Amniotic stem cell (primary cell): ENCODE data around the gene YJEFN3.
A peak's percentile ranks its signal among the peaks of the same experiment; 100 is the strongest.

Experiments used
- DNase-seq: peaks from one replicate; lab custom pipeline; 2025; lab: John Stamatoyannopoulos, UW

Gene YJEFN3, protein sequence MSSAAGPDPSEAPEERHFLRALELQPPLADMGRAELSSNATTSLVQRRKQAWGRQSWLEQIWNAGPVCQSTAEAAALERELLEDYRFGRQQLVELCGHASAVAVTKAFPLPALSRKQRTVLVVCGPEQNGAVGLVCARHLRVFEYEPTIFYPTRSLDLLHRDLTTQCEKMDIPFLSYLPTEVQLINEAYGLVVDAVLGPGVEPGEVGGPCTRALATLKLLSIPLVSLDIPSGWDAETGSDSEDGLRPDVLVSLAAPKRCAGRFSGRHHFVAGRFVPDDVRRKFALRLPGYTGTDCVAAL

DNA sequence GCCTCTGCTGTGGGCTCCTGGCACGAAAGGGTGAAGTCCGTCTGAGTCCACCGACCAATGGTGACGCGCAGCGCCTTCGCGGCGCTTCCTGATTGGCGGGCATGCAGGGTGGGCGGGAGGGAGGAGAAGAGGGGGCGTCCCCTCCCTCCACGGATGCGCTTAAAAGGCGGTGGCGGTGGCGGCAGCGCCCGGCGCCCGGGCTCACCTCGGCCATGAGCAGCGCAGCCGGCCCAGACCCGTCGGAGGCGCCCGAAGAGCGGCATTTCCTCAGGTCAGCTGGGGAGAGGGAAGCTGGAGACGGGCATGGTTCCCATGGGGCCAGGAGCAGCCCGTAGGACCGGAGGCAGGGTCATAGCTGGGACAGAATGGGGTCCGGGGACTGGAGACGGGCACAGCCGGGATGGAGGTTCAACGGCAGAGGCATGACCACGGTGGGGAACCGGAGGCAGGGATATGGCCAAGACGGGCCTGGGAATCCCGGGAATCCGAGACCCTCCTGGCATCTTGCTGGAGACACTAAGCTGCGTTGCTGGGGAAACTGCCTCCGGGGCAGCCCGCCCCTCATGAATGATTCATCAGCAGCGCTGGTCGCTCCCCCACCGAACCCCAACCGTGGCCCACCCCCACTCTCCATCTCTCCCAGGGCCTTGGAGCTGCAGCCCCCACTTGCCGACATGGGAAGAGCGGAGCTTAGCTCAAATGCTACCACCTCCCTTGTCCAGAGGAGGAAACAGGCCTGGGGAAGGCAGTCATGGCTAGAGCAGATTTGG is at the start of gene YJEFN3:
TSS of gene YJEFN3 (plus strand) at position 191 of the 770 bp plus-strand sequence. CDS start at position 213, 22 bp downstream.
- no peak for DNase-seq

DNA sequence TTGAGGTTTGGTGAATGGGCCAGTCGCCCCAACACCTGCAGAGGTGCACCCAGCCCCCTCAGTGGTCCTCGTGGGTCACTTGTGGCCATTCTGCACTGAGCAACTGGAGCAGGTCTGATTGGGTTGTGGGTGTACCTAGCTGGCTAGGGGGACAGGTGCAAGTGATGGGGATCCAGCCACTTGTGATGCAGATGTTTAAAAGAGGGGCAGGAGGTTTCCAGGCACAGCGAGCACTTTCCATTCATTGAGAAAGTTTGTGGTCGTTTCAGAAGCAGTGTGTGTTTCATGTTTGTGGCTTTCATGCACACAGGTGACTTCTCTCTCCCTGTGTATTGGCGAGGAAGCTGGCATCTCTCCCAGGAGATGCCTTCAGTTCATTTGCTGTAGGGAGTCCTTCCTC is 48.0 kb upstream of the YJEFN3 start:
- DNase-seq, result no peak

DNA sequence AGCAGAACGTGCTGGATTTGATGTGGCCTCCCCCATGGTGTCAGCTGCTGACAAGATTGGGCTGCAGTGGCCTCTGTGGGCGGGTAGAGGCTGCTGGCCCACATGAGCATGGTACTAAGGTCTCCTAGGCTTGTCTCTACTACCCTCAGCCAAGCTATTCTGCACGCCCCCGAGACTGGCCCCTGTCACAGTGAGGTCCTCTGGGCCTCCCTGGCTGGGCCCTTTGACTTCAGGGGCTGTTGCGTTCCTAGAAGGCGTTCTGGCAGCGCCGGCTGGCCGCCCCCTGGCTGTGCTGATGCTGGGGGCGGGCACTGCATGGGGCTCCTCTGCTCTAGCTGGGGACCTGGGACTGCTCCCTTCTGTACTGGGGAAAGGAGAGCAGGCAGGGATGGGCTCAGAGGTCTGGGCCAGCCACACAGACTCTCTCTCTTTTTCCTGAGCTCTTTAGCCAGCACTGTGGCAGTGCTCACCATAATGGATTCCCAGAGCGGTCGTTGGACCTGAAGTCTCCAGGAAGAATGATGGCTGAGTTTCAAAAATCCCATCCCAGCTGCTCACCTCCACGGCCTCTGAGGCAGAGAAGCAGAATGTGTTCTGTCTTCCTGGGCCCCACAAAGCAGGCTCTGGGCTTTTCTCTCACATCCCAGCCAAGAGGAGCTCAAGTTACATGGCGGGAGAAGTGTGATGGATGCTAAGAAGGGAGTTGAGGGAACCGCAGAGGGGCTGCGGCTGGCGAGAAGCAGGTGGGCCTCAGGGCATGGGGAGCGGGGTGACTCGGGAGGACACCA is 45.7 kb upstream of the YJEFN3 start:
- no peak for DNase-seq

DNA sequence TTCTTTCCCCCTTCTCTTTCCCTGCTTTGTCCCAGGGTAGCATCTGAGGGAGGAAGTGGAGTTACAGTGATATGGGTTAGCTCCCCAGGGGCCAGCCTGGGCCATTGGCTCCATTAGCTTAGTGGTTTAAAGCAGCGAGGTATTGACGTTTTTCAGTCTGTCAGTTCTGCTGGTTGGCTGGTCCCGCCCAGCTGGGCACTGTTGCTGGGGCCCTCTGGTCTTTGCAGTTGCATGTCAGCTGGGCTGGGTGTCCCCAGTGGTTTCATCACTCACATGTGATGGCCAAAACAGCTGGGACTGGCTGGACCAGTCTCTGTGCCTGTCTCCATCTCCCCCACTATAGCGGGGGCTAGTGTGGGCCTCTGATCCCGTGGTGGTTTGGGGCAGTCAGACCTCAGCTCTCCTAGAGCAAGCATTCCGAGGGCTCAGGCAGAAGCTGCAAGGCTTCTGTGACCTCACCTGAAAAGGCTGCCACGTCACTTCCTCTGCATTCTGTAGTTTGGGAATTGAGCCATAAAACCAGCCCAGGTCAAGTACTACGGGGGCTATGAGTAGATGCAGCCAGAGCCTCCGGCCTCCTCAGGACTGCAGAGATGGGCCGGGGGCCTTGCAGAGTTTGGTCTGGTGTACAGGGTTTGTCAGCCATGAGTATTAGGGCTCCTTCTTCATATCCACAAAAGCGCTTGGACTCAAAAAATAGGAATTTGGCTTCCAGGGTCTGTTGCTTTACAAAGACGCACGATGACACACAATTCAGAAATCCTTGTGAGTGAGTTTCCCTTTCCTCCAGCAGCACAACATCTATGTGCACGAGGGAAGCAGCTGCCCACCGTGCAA is 43.3 kb upstream of the YJEFN3 start:
- DNase-seq, result no peak

DNA sequence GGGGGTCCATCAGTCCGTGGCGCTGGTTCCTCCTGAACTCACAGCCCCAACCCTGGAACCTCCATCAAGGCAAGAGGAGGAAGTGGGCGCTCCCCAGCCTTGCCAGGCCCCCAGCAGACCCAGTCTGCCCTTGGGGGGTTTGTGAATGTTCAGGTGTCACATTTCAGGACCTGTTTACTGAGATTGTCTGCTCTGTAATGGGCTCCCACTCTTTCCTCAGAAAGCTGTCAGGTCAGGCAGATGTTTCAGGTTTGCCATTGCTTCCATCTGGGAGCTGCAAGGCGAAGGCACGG is 42.8 kb upstream of the YJEFN3 start:
- DNase-seq, result no peak

DNA sequence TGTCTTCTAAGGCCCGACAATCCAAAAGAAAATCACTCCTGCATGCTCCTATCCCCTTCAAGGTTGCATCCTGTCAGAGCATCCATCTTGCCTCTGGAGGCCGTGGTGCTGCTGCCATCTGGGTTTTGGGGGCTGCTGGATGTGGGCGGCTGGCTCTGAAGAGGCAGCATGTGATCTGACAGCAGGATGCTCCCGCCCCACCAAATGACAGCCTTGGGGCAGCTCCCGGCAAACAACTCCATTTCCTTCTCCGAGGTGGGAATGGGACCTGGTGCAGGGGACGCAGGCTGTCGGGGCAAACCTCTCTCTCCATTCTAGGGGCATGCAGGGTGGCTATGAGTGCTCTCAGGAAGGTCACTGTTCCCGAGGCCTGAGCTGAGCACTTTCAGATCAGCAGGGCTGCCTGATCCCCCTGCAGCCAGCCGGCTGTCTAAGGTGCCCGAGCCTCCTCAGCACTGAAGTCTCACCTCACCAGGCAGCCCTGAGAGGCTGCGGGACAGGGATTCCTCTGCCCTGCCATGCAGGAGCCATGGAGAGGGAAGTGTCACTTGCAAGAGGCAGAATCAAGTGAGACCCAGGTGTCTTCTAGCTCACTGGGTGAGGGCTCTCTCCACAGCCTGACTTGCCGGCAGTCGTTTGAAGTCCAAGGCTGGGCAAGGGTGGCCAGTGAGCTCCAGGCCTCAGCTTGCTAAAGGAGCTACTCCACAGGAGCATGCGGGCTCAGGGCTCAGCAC is 42.2 kb upstream of the YJEFN3 start:
- DNase-seq, result no peak

DNA sequence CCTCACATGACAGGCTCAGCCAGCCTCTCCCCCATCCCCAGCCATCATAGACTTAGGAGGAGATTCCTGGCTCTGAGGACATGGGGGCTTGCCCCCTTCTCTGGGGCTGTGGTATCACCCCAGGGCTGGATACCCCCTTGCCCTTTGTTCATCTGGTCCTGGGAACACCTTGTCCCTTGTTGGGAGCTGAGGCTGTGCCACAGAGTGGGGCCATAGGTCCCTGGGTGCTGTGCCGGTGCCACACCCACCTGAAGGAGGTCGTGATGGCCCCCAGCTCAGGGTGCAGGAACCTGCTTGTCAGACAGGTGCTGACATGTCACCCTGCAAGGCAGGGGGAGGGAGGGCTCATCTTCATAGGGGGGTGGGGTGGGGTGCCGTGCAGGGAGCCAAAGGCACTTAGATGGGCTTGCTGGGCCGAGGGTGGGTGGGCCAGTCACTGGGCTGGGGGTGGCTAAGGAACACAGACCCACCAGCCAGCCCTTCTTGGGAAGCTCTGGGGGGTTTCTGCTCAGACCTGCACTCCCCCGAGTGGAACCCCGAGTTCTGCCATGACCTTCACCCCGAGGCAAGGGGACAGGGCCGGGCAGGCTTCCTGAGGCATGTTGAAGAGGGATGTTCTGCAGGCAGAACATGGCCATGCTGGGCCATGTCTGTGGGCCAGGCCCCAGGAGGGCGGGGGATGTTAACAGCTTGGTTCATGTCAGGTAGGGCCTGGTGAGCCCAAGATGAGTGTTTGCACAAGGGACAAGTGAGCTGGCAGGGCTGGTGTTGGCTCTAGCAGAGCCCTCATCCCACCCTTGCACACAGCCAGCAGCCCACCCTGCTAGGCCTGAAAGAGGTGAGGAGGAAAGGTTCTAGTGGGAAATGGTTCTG is 41.4 kb upstream of the YJEFN3 start:
- no peak for DNase-seq

DNA sequence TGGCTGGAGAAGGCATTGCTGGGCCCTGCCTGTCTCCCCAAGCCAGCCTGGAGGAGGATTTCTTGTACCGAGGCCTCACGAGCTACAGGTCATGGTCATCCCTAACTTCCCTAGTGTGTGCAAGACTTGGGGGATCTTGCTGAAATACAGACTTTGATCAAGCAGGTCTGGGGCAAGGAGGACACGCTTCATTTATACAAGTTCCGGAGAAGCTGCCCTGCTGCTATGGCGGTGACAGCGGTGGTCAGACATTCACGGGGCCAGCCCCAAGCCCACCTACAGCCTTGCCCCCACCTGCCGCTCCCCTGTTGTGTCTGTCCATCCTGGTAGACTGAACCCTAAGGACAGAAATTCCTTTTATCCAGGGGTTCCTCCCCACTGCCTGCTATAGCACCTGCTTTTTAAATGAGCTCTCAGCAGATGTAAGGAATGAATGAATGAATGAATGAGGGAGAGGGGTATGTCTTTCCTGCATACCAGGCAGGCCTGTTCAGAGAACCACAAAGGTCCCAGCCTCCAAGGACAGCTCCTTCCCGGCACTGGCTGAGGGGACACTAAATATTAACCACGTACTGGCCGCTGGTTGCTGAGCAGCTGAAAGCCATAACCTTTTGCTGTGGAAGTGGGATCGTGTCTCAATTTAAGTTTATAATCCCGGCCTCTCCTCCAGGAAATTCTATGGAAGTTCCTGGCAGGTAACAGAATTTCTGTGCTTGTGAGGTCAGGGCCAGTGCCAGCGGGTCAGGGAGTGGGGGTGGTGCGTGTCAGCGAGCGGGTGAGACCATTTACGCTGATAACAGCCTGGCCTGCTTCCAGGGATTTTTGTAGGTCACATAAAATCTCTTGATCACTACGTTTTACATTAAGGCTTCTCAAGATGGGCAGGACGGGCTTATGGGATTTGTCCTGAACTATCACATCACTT is 40.5 kb upstream of the YJEFN3 start:
- no peak for DNase-seq

DNA sequence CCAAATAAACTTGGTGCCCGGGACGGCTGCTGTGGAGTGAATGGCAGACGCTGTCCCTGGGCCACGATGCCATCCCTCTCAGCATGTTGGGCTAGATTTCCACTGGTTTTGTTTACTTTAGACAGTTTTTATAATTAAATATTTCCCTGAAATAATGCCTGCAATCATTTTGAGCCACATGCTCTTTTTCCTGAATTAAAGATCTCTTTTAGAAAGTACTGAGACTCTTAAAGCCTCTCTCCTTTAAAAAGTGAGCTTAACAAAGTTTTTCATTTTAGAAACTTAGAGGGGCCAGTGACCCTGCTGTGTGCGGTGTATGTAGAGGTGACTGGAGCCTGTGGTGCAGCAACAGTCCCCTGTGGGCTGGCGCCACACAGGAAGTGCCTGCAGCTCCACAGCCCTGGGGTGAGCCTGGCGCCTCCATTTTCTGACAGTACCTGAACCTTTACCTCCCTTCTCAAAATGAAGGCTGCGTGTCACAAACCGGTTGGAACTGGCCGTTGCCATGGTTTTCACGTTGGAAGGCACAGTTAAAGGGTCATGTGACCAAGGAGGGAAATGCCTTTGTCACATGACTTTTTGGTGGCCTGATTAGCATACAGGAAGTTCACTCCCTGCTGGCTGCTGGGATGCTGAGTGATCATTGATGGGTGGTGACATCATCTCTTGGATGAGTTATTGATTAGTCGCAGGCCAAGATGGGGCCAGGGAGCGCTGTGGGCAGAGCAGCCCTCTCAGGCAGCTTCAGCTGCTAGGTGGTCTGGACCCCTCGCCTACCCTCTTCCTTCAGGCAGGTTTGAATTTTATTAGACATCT is 39.6 kb upstream of the YJEFN3 start:
- peak; percentile 90 for DNase-seq

DNA sequence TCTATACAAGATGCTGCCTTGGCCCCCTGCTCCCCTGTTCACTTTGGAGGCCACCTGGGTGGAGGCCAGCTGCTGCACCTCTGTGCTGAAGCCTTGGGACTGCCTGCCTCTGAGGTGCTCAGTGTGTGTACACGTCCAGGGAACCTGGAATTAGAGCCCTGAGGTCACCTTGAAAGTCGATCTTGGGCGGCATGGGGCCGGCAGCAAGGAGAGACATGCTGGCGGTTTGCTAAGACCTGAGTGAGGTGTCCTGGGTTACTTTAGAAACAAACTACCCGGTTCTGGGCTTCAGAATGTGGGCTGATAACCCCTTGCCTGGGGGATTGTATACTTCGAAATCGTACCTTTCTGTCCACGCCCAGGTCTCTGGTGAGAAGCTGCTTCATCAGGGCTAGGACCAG is 38.9 kb upstream of the YJEFN3 start:
- DNase-seq, result no peak

DNA sequence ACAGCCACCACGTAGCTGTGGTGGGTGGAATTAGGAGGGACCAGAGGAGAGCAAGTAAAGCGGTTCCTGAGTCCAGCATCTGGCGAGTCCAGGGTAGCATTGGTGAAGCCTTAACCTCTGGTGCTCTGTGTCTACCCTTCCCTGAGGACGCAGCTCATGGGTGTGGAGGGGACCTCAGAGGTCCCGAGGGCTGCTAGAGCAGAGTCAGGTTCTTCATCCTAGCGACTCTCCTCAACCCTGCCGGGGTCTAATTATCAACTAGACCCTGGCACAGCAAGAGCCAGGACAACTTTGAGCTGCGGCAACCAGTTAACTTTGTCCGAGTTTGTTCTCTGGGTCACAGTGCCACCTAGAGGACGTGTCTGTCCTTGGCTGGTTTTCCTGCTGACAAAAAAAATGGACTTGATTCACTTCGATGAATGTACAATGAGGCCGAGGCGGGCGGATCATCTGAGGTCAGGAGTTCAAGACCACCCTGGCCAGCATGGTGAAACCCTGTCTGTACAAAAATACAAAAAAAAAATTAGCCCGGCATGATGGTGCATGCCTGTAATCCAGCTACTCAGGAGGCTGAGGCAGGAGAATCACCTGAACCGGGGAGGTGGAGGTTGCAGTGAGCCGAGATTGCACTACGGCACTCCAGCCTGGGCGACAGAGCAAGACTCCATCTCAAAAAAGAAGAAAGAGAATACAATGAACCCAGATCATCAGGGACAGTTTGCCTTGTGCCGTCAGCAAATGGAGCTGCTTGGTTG is 38.3 kb upstream of the YJEFN3 start:
- DNase-seq, result peak; percentile 54

DNA sequence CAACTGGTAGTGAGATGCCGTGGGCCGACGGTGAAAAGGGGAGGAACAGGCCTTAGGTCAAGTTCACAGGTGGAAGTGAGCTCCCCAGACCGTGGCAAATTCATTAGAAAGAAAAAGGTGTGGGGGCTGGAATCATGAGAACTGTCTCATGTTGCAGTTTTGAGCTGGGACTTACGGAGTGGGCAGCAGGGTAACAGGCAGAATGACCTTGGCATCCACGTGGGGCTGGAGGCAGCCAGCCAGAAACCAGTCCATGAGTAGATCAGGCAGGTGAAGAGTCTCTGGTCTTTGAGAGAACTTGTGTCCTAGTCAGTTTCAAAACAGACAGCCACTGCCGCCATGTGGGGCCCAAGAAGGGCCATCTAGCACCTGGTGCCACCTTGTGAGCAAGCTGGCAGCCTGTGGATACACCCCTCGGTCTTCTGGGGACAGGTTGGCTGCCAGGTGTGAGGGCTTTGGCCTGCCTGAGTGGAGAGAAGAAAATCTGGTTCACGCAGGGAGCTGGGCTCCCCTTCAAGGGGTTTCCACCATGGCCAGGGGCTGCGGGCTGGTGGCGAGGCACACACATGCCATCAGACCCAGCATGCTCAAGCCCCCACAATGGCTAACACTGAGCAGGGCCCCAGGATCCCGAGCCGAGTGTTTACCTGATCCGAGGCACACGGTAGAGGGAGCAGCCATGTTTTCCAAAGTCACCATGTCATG is 37.2 kb upstream of the YJEFN3 start:
- no peak for DNase-seq

DNA sequence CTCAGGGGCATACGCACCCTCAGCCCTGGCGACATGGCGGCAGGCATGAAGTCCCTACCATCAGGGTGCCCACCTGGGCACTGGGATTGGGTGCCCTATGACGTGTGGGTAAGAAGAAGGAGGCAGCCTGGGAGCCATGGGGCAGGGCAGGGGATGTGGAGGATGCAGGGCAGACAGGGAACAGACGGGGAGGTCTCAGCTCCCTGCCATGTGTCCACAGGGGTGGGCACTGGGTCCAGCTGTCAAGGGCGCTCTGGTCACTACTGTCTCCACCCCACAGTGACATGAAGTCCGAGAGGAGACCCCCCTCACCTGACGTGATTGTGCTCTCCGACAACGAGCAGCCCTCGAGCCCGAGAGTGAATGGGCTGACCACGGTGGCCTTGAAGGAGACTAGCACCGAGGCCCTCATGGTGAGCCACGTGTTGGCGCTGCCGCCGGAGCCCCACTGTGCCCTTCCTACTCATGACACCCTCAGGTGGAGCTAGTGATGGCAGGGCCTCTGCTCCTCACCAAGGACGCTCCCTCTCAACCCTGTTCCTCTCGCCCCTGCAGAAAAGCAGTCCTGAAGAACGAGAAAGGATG is 36.6 kb upstream of the YJEFN3 start:
- DNase-seq, result no peak

DNA sequence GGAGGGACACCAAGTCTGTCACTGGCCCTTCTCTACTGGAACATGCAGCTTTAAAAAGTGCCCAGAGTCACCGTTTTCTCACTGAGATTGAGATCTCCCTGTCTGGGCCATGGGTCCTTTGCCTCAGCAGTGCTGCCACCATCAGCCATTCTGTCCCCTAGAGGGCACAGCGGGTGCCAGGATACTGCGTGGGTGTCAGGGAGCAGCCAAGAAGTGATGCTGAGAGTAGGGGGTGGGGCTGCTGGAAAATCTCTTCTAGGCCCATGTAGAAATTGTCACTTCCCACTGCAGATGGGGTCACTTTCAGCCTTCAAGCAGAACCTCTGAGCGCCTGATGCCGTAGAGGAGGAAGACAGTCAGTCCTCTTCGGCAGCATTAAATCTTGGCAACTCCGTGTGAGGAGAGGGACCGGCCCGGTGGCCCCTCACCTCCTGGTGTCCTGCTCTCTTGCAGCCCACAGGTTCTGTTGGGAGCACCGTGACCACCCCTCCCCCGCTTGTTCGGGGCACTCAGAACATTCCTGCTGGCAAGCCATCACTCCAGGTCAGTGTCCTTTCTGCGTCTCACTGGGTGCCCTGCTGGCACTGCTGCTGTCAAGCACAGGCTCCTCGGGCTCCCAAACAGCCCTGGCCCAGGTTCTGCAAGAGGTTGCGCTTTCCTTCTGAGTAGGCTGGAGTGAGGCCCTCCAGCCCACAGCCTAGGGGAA is 34.7 kb upstream of the YJEFN3 start:
- no peak for DNase-seq

DNA sequence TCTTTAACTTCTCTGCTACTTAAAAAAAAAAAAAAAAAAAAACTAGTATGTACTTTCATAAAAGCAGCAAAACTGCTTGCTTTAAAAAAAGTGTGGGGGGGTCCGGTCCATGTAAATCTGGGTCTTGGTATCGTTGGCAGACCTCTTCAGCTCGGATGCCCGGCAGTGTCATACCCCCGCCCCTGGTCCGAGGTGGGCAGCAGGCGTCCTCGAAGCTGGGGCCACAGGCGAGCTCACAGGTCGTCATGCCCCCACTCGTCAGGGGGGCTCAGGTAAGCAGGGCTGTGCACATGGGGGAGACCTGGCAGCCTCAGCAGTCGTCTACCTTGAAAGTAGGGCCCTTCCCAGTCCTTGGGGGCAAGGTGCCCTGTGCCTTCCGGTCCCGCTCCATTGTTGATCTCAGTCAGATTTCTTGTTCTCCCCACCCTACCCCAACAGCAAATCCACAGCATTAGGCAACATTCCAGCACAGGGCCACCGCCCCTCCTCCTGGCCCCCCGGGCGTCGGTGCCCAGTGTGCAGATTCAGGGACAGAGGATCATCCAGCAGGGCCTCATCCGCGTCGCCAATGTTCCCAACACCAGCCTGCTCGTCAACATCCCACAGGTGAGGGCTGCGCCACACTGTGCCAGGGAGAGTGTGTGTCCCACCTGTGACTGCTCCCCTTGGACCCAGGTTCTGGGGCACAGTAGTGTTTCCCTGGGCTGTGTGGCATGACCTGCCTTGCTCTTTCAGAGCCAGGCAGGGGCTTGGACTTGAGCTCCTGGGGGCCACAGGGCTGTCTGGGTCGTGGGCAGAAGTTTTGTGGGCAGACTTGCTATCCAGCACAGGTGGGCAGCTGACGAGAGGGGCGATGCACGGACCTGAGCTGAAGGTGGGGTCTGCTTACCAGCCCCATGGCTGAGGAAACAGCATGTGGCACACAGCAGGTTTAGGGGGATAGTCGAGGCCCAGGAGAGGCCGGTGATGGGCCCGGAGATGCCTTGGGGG is 32.8 kb upstream of the YJEFN3 start:
- DNase-seq, result no peak
